Left ventricle myocardium inferior (tissue), 1 donor: Measurements from ENCODE around the gene TADA2B. TPM values are rescaled to one million over a fixed set of nuclear protein-coding genes. Genes with fewer than 3 reads are reported as not detected.

Experiments used
- DNase-seq: peaks from one replicate; pipeline ENCODE4 v3.0.0-alpha.2; 2020
- H3K27ac ChIP-seq: fragments of 200-600 bp; replicated peaks from 2 replicates; pipeline ENCODE4 v1.8.0; 2021
- H3K27me3 ChIP-seq: fragments of 200-600 bp; 2 replicates; pipeline ENCODE4 v1.8.0; 2021; ENCODE audit warnings: low read depth
- H3K36me3 ChIP-seq: fragments of 200-600 bp; 2 replicates; pipeline ENCODE4 v1.8.0; 2021
- H3K4me1 ChIP-seq: fragments of 200-600 bp; 2 replicates; pipeline ENCODE4 v1.8.0; 2021
- H3K4me3 ChIP-seq: fragments of 200-600 bp; 2 replicates; pipeline ENCODE4 v1.8.0; 2021; ENCODE audit warnings: mild to moderate bottlenecking, moderate library complexity
- H3K9me3 ChIP-seq: fragments of 200-600 bp; replicated peaks from 2 replicates; pipeline ENCODE4 v1.8.0; 2021
- CTCF ChIP-seq: fragments of 200-600 bp; IDR thresholded peaks from 2 replicates; pipeline ENCODE4 v1.8.0; 2021; ENCODE audit warnings: antibody characterized with exemption, mild to moderate bottlenecking, borderline replicate concordance
- intact Hi-C: fragments of 100-400 bp; cut with micrococcal nuclease; formaldehyde crosslinking; loops from one replicate; pipeline ENCODE4 v1.11.0; 2022
- total RNA-seq: library from RNA; stranded (reverse); fragmentation: NEBNext Ultra II Directional; extraction: Animal tissue kit (Norgen Biotek cat#: 25700); gene quantifications from one replicate; pipeline ENCODE4 v1.2.1, GENCODE V29; 2021
- donor health status: DM: no; HTN: yes; CAD: no; lungs with severe emphysema.

TADA2B gene
- total RNA-seq, 1 donor from 2014 or later, result 33.7 TPM

- Histone ChIP-seq H3K9me3 (no peaks in the 10 kb centered on the region), H3K27me3 (no peaks in the 10 kb centered on the region), H3K27ac (no peak overlapping the region), H3K4me1 (peaks cover 48% of the 10 kb centered on the region), H3K4me3 (no peak overlapping the region), H3K36me3 (peaks cover 30% of the 10 kb centered on the region)
- no peak for TF ChIP-seq CTCF
- intact Hi-C loops, result no loop called here
- no peak for DNase-seq
Measured at GRCh38 chr4:7066006-7066405, 22.8 kb downstream of the TADA2B start.

GRCh38 chr4:7066493-7066892, 23.3 kb downstream of the TADA2B start:
- H3K4me3 ChIP-seq, result peak overlapping the region; percentile 82
- H3K27me3 ChIP-seq, result no peaks in the 10 kb centered on the region
- intact Hi-C loops, result no loop called here
- peaks cover 25% of the 10 kb centered on the region for H3K36me3 ChIP-seq
- H3K4me1 ChIP-seq, result peaks cover 48% of the 10 kb centered on the region
- TF ChIP-seq CTCF, result no peak
- H3K9me3 ChIP-seq, result no peaks in the 10 kb centered on the region
- DNase-seq, result no peak
- peak overlapping the region; percentile 96 for H3K27ac ChIP-seq

GRCh38 chr4:7067126-7067451, 23.9 kb downstream of the TADA2B start:
- Histone ChIP-seq H3K27ac (peak overlapping the region; percentile 96), H3K4me1 (peaks cover 48% of the 10 kb centered on the region), H3K36me3 (peaks cover 20% of the 10 kb centered on the region), H3K9me3 (no peaks in the 10 kb centered on the region), H3K27me3 (no peaks in the 10 kb centered on the region), H3K4me3 (peak overlapping the region; percentile 82)
- intact Hi-C loops, result no loop called here
- DNase-seq, result no peak
- TF ChIP-seq CTCF, result no peak

- TF ChIP-seq CTCF, result peak; percentile 42
- peak within 1 kb of the TSS; percentile 82 for H3K4me3 ChIP-seq
Measured at GRCh38 chr4:7067452-7068278, 24.5 kb downstream of the TADA2B start, which contains the start of gene GRPEL1. Gene GRPEL1 (minus strand): TSS chr4:7068064. CDS start chr4:7068032, 32 bp downstream.

GRCh38 chr4:7068279-7068842, 25.2 kb downstream of the TADA2B start:
- intact Hi-C loops, result no loop called here
- no peaks in the 10 kb centered on the region for H3K9me3 ChIP-seq
- H3K27me3 ChIP-seq, result no peaks in the 10 kb centered on the region
- H3K27ac ChIP-seq, result peak overlapping the region; percentile 96
- H3K36me3 ChIP-seq, result peaks cover 8% of the 10 kb centered on the region
- DNase-seq, result no peak
- H3K4me1 ChIP-seq, result peaks cover 48% of the 10 kb centered on the region
- TF ChIP-seq CTCF, result no peak
- peak overlapping the region; percentile 82 for H3K4me3 ChIP-seq

More at GRCh38 chr4:7067452-7068278, 24.5 kb downstream of the TADA2B start, which contains the start of gene GRPEL1:
- Histone ChIP-seq H3K4me1 (peaks cover 48% of the 10 kb centered on the region), H3K27ac (peak within 1 kb of the TSS; percentile 96), H3K9me3 (no peaks in the 10 kb centered on the region), H3K27me3 (no peaks in the 10 kb centered on the region), H3K36me3 (peaks cover 15% of the 10 kb centered on the region)
- intact Hi-C loops, result no loop called here
- peak; percentile 100 for DNase-seq
